Progenitor cell of endocrine pancreas (in vitro differentiated cells): ENCODE data around the gene EVI2A. TPM values are rescaled to one million over a fixed set of nuclear protein-coding genes. Genes with fewer than 3 reads are reported as not detected.
"Not testable (repeated sequence)": the region's sequence is repeated elsewhere in the genome, so short reads cannot be mapped to it uniquely, and the experiment has no call there.

Experiments
- DNase-seq: peaks from one replicate; pipeline ENCODE4 v3.0.0; 2021; ENCODE audit warnings: low spot score; ENCODE audit not compliant: unreplicated experiment
- H3K27ac Mint-ChIP-seq: 2 replicates; pipeline ENCODE4 v1.8.0; 2021; ENCODE audit warnings: mild to moderate bottlenecking, moderate library complexity, mixed read lengths
- H3K27me3 Mint-ChIP-seq: 2 replicates; pipeline ENCODE4 v1.8.0; 2021; ENCODE audit warnings: mixed read lengths
- H3K36me3 Mint-ChIP-seq: 2 replicates; pipeline ENCODE4 v1.8.0; 2022; ENCODE audit warnings: mixed read lengths; ENCODE audit not compliant: insufficient read depth
- H3K4me1 Mint-ChIP-seq: 2 replicates; pipeline ENCODE4 v1.8.0; 2021; ENCODE audit warnings: low read depth, mixed read lengths
- H3K4me3 Mint-ChIP-seq: 2 replicates; pipeline ENCODE4 v1.8.0; 2021; ENCODE audit warnings: low read depth, mild to moderate bottlenecking, moderate library complexity, mixed read lengths
- H3K9me3 Mint-ChIP-seq: 2 replicates; pipeline ENCODE4 v1.8.0; 2021; ENCODE audit warnings: low read depth, mixed read lengths
- total RNA-seq: library from RNA; stranded (reverse); gene quantifications from 2 replicates; pipeline ENCODE4 v1.2.1, GENCODE V29; 2021
- TF ChIP-seq, protein P1 (sequence below): fragments of 200-600 bp; sonication (generic); IDR thresholded peaks from one replicate; pipeline ENCODE4 v1.5.0; 2021; ENCODE audit warnings: antibody characterized with exemption, mild to moderate bottlenecking; ENCODE audit not compliant: unreplicated experiment

The EVI2A gene
- total RNA-seq, 1 donor from 2014 or later = not detected

DNA sequence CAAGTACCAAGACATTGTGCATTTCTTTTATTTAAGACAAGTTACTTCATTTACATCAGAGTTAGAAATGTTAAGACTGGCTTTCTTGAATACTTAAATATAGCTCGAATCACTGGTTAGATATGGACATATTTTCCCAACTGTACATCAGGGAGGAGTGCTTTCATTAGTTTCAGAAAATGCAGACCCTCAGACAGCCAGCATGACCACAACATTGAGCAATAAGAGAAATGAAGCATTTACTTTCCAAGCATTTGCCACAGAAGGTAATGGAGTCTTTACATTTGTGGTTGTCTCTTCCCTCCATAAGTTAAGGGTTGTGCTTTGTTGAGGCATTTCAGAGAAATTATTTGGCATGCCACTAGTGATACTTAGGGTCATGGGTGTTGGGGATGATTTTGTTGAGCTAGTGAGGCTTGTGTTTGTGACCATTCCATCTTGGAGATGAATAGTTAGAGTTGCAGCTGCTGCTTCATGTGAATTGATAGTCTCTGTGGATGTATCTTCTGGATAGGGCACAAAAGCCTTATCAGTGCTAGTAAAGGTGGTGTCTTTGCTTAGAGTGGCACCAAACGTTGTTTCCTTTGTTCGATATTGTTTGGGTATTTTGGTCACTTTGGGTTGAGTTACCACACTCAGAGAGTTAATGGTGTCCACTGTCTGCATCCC, 26.5 kb downstream of the EVI2A start:
- Mint-ChIP-seq H3K27ac (no peak overlapping the region), H3K9me3 (no peaks in the 10 kb centered on the region), H3K36me3 (peaks cover 5% of the 10 kb centered on the region), H3K4me3 (no peak overlapping the region), H3K4me1 (no peaks in the 10 kb centered on the region), H3K27me3 (no peaks in the 10 kb centered on the region)
- DNase-seq = no peak
- TF ChIP-seq, protein P1, sequence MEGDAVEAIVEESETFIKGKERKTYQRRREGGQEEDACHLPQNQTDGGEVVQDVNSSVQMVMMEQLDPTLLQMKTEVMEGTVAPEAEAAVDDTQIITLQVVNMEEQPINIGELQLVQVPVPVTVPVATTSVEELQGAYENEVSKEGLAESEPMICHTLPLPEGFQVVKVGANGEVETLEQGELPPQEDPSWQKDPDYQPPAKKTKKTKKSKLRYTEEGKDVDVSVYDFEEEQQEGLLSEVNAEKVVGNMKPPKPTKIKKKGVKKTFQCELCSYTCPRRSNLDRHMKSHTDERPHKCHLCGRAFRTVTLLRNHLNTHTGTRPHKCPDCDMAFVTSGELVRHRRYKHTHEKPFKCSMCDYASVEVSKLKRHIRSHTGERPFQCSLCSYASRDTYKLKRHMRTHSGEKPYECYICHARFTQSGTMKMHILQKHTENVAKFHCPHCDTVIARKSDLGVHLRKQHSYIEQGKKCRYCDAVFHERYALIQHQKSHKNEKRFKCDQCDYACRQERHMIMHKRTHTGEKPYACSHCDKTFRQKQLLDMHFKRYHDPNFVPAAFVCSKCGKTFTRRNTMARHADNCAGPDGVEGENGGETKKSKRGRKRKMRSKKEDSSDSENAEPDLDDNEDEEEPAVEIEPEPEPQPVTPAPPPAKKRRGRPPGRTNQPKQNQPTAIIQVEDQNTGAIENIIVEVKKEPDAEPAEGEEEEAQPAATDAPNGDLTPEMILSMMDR = no peak

DNA sequence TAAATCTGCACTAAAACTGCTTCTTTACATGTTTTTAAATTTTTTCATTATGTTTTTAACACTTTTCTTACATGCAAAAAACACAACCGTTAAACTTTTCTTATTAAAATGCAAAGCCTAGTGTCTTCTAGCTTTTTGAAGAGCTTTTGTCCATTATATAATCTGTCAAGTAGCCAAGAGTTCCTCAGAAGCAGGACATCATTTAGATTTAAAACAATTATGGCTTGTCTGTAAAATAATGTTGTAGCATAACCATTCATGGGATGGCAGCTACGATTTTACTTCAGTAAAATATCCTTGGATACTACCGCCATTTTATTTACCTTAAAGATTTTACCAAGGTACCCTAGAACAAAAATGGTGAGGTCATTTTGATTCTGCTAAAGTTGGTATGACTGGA, 27.2 kb downstream of the EVI2A start:
- Mint-ChIP-seq H3K27ac (no peak overlapping the region), H3K4me1 (no peaks in the 10 kb centered on the region), H3K27me3 (no peaks in the 10 kb centered on the region), H3K36me3 (peaks cover 5% of the 10 kb centered on the region), H3K9me3 (no peaks in the 10 kb centered on the region), H3K4me3 (no peak overlapping the region)
- TF ChIP-seq, protein P1 = no peak
- no peak for DNase-seq

DNA sequence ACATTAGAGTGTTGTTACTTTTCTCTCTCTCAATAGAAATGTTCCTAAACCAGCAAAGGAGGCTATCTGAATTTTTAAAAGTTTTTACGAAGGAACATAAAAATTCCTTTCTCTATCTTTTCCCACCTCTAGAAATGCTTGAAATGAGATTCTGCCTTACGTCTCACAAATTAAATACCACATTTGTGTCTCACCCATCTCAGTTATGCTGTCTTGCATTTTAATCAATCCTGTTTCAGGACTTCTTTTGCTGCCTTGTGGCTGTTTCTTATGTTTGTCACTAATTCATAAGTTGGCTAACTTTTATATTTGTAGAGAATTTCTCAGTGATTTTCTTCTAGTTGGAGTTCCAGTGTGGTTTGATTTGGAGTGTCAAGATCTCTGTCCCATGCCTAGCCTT, 27.8 kb downstream of the EVI2A start:
- no peaks in the 10 kb centered on the region for H3K4me1 Mint-ChIP-seq
- DNase-seq = no peak
- H3K4me3 Mint-ChIP-seq = no peak overlapping the region
- H3K36me3 Mint-ChIP-seq = peaks cover 5% of the 10 kb centered on the region
- peak overlapping the region; percentile 30 for H3K27ac Mint-ChIP-seq
- TF ChIP-seq, protein P1 = no peak
- H3K9me3 Mint-ChIP-seq = no peaks in the 10 kb centered on the region
- H3K27me3 Mint-ChIP-seq = no peaks in the 10 kb centered on the region

DNA sequence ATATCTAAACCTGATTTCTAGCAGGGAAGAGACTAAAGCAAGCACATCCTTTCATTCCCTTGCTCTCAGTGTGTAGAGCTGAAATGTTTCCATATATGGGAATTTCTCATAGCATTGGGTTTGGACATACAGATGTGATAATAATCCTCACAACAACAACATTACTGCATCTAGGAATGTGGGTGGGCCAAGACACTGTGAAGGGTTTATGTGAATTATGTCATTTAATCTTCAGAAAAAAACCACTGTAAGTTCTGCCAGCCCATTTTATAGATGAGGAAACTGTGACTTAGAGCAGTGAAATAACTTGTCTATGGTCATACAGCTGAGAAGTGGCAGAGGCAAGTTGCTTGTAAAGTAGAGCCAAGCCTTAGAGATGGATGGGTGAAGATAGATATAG, 29.6 kb downstream of the EVI2A start:
- Mint-ChIP-seq H3K4me3 (no peak overlapping the region), H3K27ac (no peak overlapping the region), H3K9me3 (no peaks in the 10 kb centered on the region), H3K27me3 (no peaks in the 10 kb centered on the region), H3K36me3 (peaks cover 8% of the 10 kb centered on the region), H3K4me1 (no peaks in the 10 kb centered on the region)
- no peak for DNase-seq
- TF ChIP-seq, protein P1 = no peak

DNA sequence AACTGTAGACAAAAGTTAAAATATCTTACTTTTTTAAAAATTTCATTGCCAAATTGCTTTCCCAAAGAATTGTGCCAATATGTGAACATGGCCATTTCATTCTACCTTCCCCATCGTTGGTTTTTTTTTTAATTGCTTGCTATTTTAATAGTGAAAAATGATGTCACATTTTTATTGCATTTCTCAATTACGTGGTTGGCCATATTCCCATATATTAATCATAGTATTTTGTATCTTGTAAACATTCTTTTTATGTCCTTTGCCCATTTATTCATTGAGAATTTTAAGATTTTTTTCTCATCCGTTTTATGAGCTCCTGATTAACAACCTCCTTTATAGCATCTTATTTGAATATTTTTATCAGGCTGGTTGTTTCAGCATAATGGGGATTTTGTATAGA, 31.6 kb downstream of the EVI2A start:
- peak overlapping the region; percentile 29 for H3K27ac Mint-ChIP-seq
- H3K9me3 Mint-ChIP-seq = no peaks in the 10 kb centered on the region
- H3K27me3 Mint-ChIP-seq = no peaks in the 10 kb centered on the region
- TF ChIP-seq, protein P1 = no peak
- no peaks in the 10 kb centered on the region for H3K4me1 Mint-ChIP-seq
- no peak for DNase-seq
- H3K4me3 Mint-ChIP-seq = no peak overlapping the region
- peaks cover 10% of the 10 kb centered on the region for H3K36me3 Mint-ChIP-seq

DNA sequence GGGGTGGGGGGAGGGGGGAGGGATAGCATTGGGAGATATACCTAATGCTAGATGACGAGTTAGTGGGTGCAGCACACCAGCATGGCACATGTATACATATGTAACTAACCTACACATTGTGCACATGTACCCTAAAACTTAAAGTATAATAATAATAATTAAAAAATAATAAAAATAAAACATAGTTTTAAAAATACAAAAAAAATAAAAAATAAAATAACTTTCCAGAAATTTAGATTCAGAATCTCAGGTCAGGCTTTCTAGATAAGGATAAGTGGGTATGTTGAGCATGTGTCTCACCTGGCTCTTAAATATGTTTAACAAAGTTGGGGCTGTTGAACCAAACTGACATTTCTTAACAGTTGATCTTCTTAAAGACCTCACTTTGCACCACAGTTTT, 33.5 kb downstream of the EVI2A start:
- H3K27me3 Mint-ChIP-seq, DNase-seq, H3K4me3 Mint-ChIP-seq, H3K4me1 Mint-ChIP-seq, H3K9me3 Mint-ChIP-seq, H3K27ac Mint-ChIP-seq: not testable (repeated sequence)
- H3K36me3 Mint-ChIP-seq = peaks cover 12% of the 10 kb centered on the region
